Gastroesophageal sphincter (tissue), 4 donors: ENCODE results near the gene TNFAIP8L1. TPM values are rescaled to one million over a fixed set of nuclear protein-coding genes. Genes with fewer than 3 reads are reported as not detected.
A peak's percentile ranks its signal among the peaks of the same experiment; 100 is the strongest.
"Not testable (repeated sequence)": the region's sequence is repeated elsewhere in the genome, so short reads cannot be mapped to it uniquely, and the experiment has no call there.

Experiments
- ATAC-seq: fragments of 150-250 bp; one replicate; pipeline ENCODE4 v1.9.1; 2016; ENCODE audit warnings: mild to moderate bottlenecking, moderate library complexity
- H3K27ac ChIP-seq, 4 donors: fragments of 200-600 bp; sonication (generic) in 3 of 4; 1 replicate in 3 of 4; 2 replicates in 1 of 4; pipeline ENCODE4 v1.5.1; 2016 to 2019
- H3K27me3 ChIP-seq: fragments of 200-600 bp; sonication (generic); one replicate; pipeline ENCODE4 v1.5.1; 2019
- H3K36me3 ChIP-seq, 2 donors: fragments of 200-600 bp; sonication (generic); one replicate each; pipeline ENCODE4 v1.5.1; 2019; ENCODE audit warnings: control low read depth in 1 of 2
- H3K4me1 ChIP-seq, 3 donors: fragments of 200-600 bp; sonication (generic); 1 replicate in 2 of 3; 2 replicates in 1 of 3; pipeline ENCODE4 v1.5.1; 2016 to 2019; ENCODE audit warnings: control low read depth in 2 of 3
- H3K4me3 ChIP-seq, 2 donors: fragments of 200-600 bp; sonication (generic); one replicate each; pipeline ENCODE4 v1.5.1; 2019; ENCODE audit warnings: mild to moderate bottlenecking in 1 of 2, moderate library complexity in 1 of 2
- H3K9me3 ChIP-seq, 3 donors: fragments of 200-600 bp; sonication (generic); one replicate each; pipeline ENCODE4 v1.5.1; 2017 to 2019; ENCODE audit warnings: control low read depth in 2 of 3
- CTCF ChIP-seq, 4 experiments: fragments of 200-600 bp in 2 of 4; fragments of 450-650 bp in 2 of 4; sonication (generic) in 1 of 4; IDR thresholded peaks; one replicate each; pipeline ENCODE4 v1.5.1; 2017 to 2019; ENCODE audit warnings: antibody characterized with exemption in 4 of 4, mild to moderate bottlenecking in 2 of 4, moderate library complexity in 2 of 4
- EP300 ChIP-seq: sonication (generic); formaldehyde crosslinking; IDR thresholded peaks from one replicate; pipeline ENCODE4 v1.6.1; 2017; ENCODE audit warnings: antibody characterized with exemption, mild to moderate bottlenecking
- POLR2A ChIP-seq, 2 donors: fragments of 450-650 bp; IDR thresholded peaks; one replicate each; pipeline ENCODE4 v1.6.1; 2017; ENCODE audit warnings: antibody characterized with exemption in 2 of 2, mild to moderate bottlenecking in 2 of 2, moderate library complexity in 1 of 2
- POLR2AphosphoS5 ChIP-seq: sonication (generic); formaldehyde crosslinking; IDR thresholded peaks from one replicate; pipeline ENCODE4 v1.6.1; 2017; ENCODE audit warnings: antibody characterized with exemption
- WGBS, 2 donors: methylation state at CpG; one replicate each; pipeline ENCODE4 v1.1.5; 2018; ENCODE audit warnings: low coverage in 1 of 2; 5-methylcytosine and 5-hydroxymethylcytosine counted together
- total RNA-seq, 4 donors: library from RNA; depleted of rRNA; stranded (reverse); fragments of >200 nt; gene quantifications; one replicate each; pipeline ENCODE4 v1.1.0, GENCODE V29; 2016

The TNFAIP8L1 gene
- total RNA-seq, 4 donors from 2014 or later = 5.8 to 16.4 (median 7.0) TPM

- Histone ChIP-seq H3K27ac (no peak overlapping the region), H3K27me3 (peaks cover 87% of the 10 kb centered on the region), H3K4me3 (no peak overlapping the region), H3K9me3 (no peaks in the 10 kb centered on the region), H3K4me1 (peaks cover 0 to 13% (median 3%) of the 10 kb centered on the region in 3 donors), H3K36me3 (no peaks in the 10 kb centered on the region)
- TF ChIP-seq POLR2AphosphoS5 (no peak), POLR2A (IDR thresholded peaks at IDR 0.05) (no peak), EP300 (no peak), CTCF (IDR thresholded peaks at IDR 0.05) (no peak)
- no peak for ATAC-seq
- WGBS, 2 donors = 58 to 59% methylated on average over 6 of the region's 6 CpGs
Measured at GRCh38 chr19:4593409-4593851, 45.9 kb upstream of the TNFAIP8L1 start.

GRCh38 chr19:4594201-4594600 is 45.1 kb upstream of the TNFAIP8L1 start:
- Histone ChIP-seq H3K27ac (no peak overlapping the region), H3K36me3 (no peaks in the 10 kb centered on the region), H3K9me3 (no peaks in the 10 kb centered on the region), H3K4me3 (no peak overlapping the region), H3K4me1 (peaks cover 0 to 18% (median 3%) of the 10 kb centered on the region in 3 donors), H3K27me3 (peaks cover 95% of the 10 kb centered on the region)
- WGBS, 2 donors = 53 to 73% methylated on average over 4 of the region's 9 CpGs
- TF ChIP-seq CTCF (IDR thresholded peaks at IDR 0.05) = no peak
- no peak for TF ChIP-seq POLR2AphosphoS5
- no peak for TF ChIP-seq EP300
- no peak for TF ChIP-seq POLR2A (IDR thresholded peaks at IDR 0.05)
- ATAC-seq = no peak

GRCh38 chr19:4595158-4595557 is 44.2 kb upstream of the TNFAIP8L1 start:
- H3K4me1 ChIP-seq = peaks cover 0 to 18% (median 3%) of the 10 kb centered on the region in 3 donors
- ATAC-seq, H3K27ac ChIP-seq, H3K36me3 ChIP-seq, H3K4me3 ChIP-seq, H3K9me3 ChIP-seq: not testable (repeated sequence)
- WGBS, 2 donors = 91 to 94% methylated on average over 7 to 9 of the region's 9 CpGs
- peaks cover 96% of the 10 kb centered on the region for H3K27me3 ChIP-seq

GRCh38 chr19:4596033-4596904 is 43.0 kb upstream of the TNFAIP8L1 start:
- TF ChIP-seq POLR2A (IDR thresholded peaks at IDR 0.05) (no peak), POLR2AphosphoS5 (no peak), EP300 (no peak), CTCF (IDR thresholded peaks at IDR 0.05) (no peak)
- 66 to 79% methylated on average over 4 to 11 of the region's 21 CpGs for WGBS, 2 donors
- Histone ChIP-seq H3K36me3 (no peaks in the 10 kb centered on the region), H3K4me1 (peaks cover 0 to 18% (median 3%) of the 10 kb centered on the region in 3 donors), H3K4me3 (no peak overlapping the region), H3K27ac (no peak overlapping the region), H3K27me3 (peaks cover 96% of the 10 kb centered on the region), H3K9me3 (no peaks in the 10 kb centered on the region)
- no peak for ATAC-seq

- ATAC-seq = no peak
Measured at GRCh38 chr19:4597278-4597974, 41.9 kb upstream of the TNFAIP8L1 start.

More at GRCh38 chr19:4597278-4597974, 41.9 kb upstream of the TNFAIP8L1 start:
- Histone ChIP-seq H3K4me1 (peaks cover 0 to 18% (median 3%) of the 10 kb centered on the region in 3 donors), H3K27me3 (peaks cover 94% of the 10 kb centered on the region), H3K4me3 (peak overlapping the region in 1 of 2 donors; percentile 13), H3K27ac (no peak overlapping the region), H3K36me3 (no peaks in the 10 kb centered on the region), H3K9me3 (no peaks in the 10 kb centered on the region)
- 3 to 9% methylated on average over 5 of the region's 27 CpGs for WGBS, 2 donors
- no peak for TF ChIP-seq CTCF (IDR thresholded peaks at IDR 0.05)
- TF ChIP-seq POLR2A (IDR thresholded peaks at IDR 0.05) = no peak
- TF ChIP-seq POLR2AphosphoS5 = no peak
- no peak for TF ChIP-seq EP300
